ENCODE data around the gene DLX1. TPM values are rescaled to one million over a fixed set of nuclear protein-coding genes. Genes with fewer than 3 reads are reported as not detected.

The DLX1 gene
- total RNA-seq, 4 donors from 2014 or later: 0.17 to 0.83 (median 0.23) TPM; not detected in 1

GRCh38 chr2:172095146-172095904 lies 10.0 kb downstream of the DLX1 start:
- intact Hi-C loops (cut with DNase I): no loop called here

GRCh38 chr2:172095905-172096625 lies 10.8 kb downstream of the DLX1 start:
- Histone ChIP-seq H3K4me1 (peaks cover 58 to 67% (median 66%) of the 10 kb centered on the region in 4 donors), H3K9me3 (no peaks in the 10 kb centered on the region), H3K27ac (replicated peaks in 1 of 4) (no peak overlapping the region), H3K36me3 (no peaks in the 10 kb centered on the region), H3K27me3 (peaks cover 54 to 100% (median 99%) of the 10 kb centered on the region in 4 donors), H3K4me3 (peak overlapping the region; percentile 37 to 57 (median 44))
- intact Hi-C loops (cut with DNase I): no loop called here
- 7% methylated on average over 30 of the region's 40 CpGs for WGBS
- TF ChIP-seq POLR2AphosphoS5 (IDR thresholded peaks at IDR 0.05): no peak
- no peak for TF ChIP-seq POLR2A (IDR thresholded peaks at IDR 0.05; ENCODE audit: low read depth)
- no peak for TF ChIP-seq CTCF (IDR thresholded peaks at IDR 0.05)
- no peak for TF ChIP-seq EP300 (IDR thresholded peaks at IDR 0.05)
- DNase-seq (ENCODE audit: extremely low spot score): no peak

More at GRCh38 chr2:172095146-172095904, 10.0 kb downstream of the DLX1 start:
- TF ChIP-seq POLR2A (IDR thresholded peaks at IDR 0.05; ENCODE audit: low read depth) (no peak), CTCF (IDR thresholded peaks at IDR 0.05) (no peak), POLR2AphosphoS5 (IDR thresholded peaks at IDR 0.05) (no peak), EP300 (IDR thresholded peaks at IDR 0.05) (no peak)
- peak; percentile 90 for DNase-seq (ENCODE audit: extremely low spot score)
- H3K27me3 ChIP-seq: peaks cover 46 to 100% (median 99%) of the 10 kb centered on the region in 4 donors
- peak overlapping the region in 1 of 4 donors; percentile 13 for H3K27ac ChIP-seq (replicated peaks in 1 of 4)
- H3K4me3 ChIP-seq: peak overlapping the region; percentile 37 to 57 (median 44)
- H3K9me3 ChIP-seq: no peaks in the 10 kb centered on the region
- H3K4me1 ChIP-seq: peaks cover 50 to 63% (median 58%) of the 10 kb centered on the region in 4 donors
- H3K36me3 ChIP-seq: no peaks in the 10 kb centered on the region
- 2% methylated on average over 26 of the region's 51 CpGs for WGBS

GRCh38 chr2:172096626-172097547 lies 11.6 kb downstream of the DLX1 start:
- 6% methylated on average over 55 of the region's 55 CpGs for WGBS
- peaks cover 54 to 100% (median 100%) of the 10 kb centered on the region in 4 donors for H3K27me3 ChIP-seq
- TF ChIP-seq POLR2AphosphoS5 (IDR thresholded peaks at IDR 0.05): no peak
- no peak for TF ChIP-seq CTCF (IDR thresholded peaks at IDR 0.05)
- no peak for TF ChIP-seq EP300 (IDR thresholded peaks at IDR 0.05)
- no peak for TF ChIP-seq POLR2A (IDR thresholded peaks at IDR 0.05; ENCODE audit: low read depth)
- no peak for DNase-seq (ENCODE audit: extremely low spot score)
- H3K4me1 ChIP-seq: peaks cover 66 to 76% (median 74%) of the 10 kb centered on the region in 4 donors
- H3K4me3 ChIP-seq: peak overlapping the region; percentile 35 to 57 (median 44)
- H3K9me3 ChIP-seq: no peaks in the 10 kb centered on the region
- H3K36me3 ChIP-seq: no peaks in the 10 kb centered on the region
- H3K27ac ChIP-seq (replicated peaks in 1 of 4): peak overlapping the region in 1 of 4 donors; percentile 33
- intact Hi-C loops (cut with DNase I): no loop called here

- H3K27ac ChIP-seq (replicated peaks in 1 of 4): no peak overlapping the region
- TF ChIP-seq POLR2AphosphoS5 (IDR thresholded peaks at IDR 0.05) (no peak), EP300 (IDR thresholded peaks at IDR 0.05) (no peak), CTCF (IDR thresholded peaks at IDR 0.05) (no peak), POLR2A (IDR thresholded peaks at IDR 0.05; ENCODE audit: low read depth) (no peak)
- H3K9me3 ChIP-seq: no peaks in the 10 kb centered on the region
- 38% methylated on average over 7 of the region's 9 CpGs for WGBS
- H3K4me1 ChIP-seq: peaks cover 74 to 83% (median 81%) of the 10 kb centered on the region in 4 donors
- no peak overlapping the region for H3K4me3 ChIP-seq
- H3K36me3 ChIP-seq: no peaks in the 10 kb centered on the region
- no peak for DNase-seq (ENCODE audit: extremely low spot score)
- peaks cover 55 to 100% (median 100%) of the 10 kb centered on the region in 4 donors for H3K27me3 ChIP-seq
- intact Hi-C loops (cut with DNase I): no loop called here
Observed at GRCh38 chr2:172097557-172098131, 12.3 kb downstream of the DLX1 start.

Data from esophagus muscularis mucosa (tissue), 4 donors.